Hepatocyte (in vitro differentiated cells): ENCODE results near the gene GRAMD1C. TPM values are rescaled to one million over a fixed set of nuclear protein-coding genes. Genes with fewer than 3 reads are reported as not detected.

Source experiments
- polyA plus RNA-seq: library from polyadenylated mRNA; unstranded; fragments of >200 nt; fragmentation: Nextera tagmentation; extraction: Ambion mirVana; gene quantifications from 2 replicates; pipeline ENCODE4 v1.2.1, GENCODE V29; 2016
- total RNA-seq: library from RNA; depleted of rRNA; stranded (reverse); fragments of >200 nt; gene quantifications from 2 replicates; pipeline ENCODE4 v1.2.3, GENCODE V29; 2014

GRAMD1C gene
- total and polyA plus RNA-seq, 2 experiments from 2014 or later, result 0.97 to 2.8 TPM

Other genes with a start within 250 kb of the GRAMD1C start
- 18.8 and 20.7 TPM in 2 replicates for gene USF3, start 142.1 kb upstream of the GRAMD1C start, total RNA-seq
- gene USF3, start 142.1 kb upstream of the GRAMD1C start, polyA plus RNA-seq, result 4.8 and 5.8 TPM in 2 replicates
- gene NAA50, start 92.5 kb upstream of the GRAMD1C start, total RNA-seq, result 103 and 124 TPM in 2 replicates
- gene NAA50, start 92.5 kb upstream of the GRAMD1C start, polyA plus RNA-seq, result 45.5 and 64.3 TPM in 2 replicates
- gene ATP6V1A, start 91.8 kb upstream of the GRAMD1C start, total RNA-seq, result 81.7 and 87.2 TPM in 2 replicates
- 50.4 and 62.3 TPM in 2 replicates for gene ATP6V1A, start 91.8 kb upstream of the GRAMD1C start, polyA plus RNA-seq
- 4.7 and 8.5 TPM in 2 replicates for gene ZDHHC23, start 109.2 kb downstream of the GRAMD1C start, total RNA-seq
- gene ZDHHC23, start 109.2 kb downstream of the GRAMD1C start, polyA plus RNA-seq, result 1.9 and 3.3 TPM in 2 replicates
- gene CCDC191, start 217.7 kb downstream of the GRAMD1C start, total RNA-seq, result 3.0 and 3.5 TPM in 2 replicates
- gene CCDC191, start 217.7 kb downstream of the GRAMD1C start, polyA plus RNA-seq, result 1.1 and 2.7 TPM in 2 replicates
- gene QTRT2, start 217.9 kb downstream of the GRAMD1C start, total RNA-seq, result 14.7 and 18.3 TPM in 2 replicates
- 7.8 and 13.4 TPM in 2 replicates for gene QTRT2, start 217.9 kb downstream of the GRAMD1C start, polyA plus RNA-seq